GM19467 (cell line): ENCODE measurements around the gene GRIFIN.

ENCODE experiments used
- ATAC-seq: cut with Tn5 transposase; IDR thresholded peaks from one replicate; pipeline ENCODE4 v1.9.1; 2021; ENCODE audit warnings: mild to moderate bottlenecking, moderate library complexity; ENCODE audit not compliant: unreplicated experiment

Gene GRIFIN

DNA sequence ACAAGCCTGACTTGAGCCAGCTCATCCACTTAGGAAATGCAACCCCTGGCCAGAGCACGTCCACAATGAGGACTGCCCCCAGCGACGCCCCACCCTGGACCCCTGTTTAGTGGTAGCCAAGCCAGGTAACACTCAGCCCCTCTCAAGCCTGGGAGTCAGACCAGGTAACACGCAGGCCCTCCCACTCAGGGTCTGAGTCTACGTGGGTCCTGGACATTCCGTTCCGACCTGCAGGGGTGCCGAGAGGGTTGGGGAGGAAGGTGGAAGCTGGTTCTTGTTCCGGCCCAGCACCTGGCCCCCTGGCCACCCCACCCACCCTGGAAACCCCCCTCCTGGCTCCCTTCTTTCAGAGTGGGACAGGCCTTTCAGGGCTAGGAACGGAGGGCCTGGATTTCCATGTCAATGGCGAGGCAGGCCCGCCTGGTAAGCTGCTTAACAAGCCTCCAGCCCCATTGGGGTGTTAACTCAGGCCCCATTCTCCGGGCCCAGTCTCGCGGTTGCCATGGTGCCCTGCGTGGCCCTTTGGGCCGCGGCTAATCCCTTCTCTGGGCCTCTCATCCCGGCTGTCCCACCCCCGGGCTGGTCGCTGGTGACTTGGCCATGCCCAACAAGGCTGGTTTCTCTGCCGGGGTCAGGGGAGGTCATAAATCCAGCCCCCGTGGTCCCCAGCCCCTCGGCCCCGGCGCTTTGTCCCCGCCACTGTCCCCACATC lies 23.7 kb upstream of the GRIFIN start:
- no peak for ATAC-seq

DNA sequence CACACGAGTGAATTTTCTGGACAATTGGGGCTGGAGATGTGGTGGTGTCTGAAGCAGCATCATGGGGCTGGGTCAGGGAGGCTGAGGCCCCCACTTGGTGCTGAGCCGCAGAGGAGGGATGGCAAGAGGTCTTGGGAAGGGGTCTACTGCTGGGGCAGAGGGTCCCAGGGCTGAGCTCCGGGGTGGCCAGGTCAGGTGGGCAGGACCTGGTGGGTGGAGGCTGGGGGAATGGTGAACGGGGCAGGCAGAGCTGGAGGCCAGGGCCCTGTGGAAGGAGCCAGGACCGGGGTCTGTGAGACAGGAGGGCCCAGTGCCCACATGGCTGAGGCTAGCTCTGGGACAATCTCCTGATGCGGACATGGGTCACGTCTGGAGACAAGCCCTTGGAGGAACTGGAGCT lies 23.0 kb upstream of the GRIFIN start:
- no peak for ATAC-seq

DNA sequence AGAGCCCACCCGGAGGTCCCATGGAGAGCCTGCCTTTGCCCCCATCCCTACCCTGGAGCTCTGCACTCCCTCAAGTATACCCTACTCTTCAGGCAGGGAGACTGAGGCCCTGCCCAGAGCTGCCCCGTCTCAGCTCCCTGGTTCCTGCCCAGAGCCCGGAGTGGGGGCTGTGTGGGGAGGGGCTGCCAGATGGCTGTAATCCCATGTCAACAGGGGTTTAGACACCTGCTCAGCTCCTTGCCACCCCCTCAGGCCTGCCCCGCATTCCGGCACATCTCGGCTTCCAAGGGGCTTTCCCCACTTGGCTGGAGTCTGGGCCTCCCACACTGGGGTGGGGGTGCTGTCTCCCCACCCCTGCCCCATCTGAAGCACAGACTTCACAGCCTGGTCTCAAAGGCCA lies 22.5 kb upstream of the GRIFIN start:
- no peak for ATAC-seq

DNA sequence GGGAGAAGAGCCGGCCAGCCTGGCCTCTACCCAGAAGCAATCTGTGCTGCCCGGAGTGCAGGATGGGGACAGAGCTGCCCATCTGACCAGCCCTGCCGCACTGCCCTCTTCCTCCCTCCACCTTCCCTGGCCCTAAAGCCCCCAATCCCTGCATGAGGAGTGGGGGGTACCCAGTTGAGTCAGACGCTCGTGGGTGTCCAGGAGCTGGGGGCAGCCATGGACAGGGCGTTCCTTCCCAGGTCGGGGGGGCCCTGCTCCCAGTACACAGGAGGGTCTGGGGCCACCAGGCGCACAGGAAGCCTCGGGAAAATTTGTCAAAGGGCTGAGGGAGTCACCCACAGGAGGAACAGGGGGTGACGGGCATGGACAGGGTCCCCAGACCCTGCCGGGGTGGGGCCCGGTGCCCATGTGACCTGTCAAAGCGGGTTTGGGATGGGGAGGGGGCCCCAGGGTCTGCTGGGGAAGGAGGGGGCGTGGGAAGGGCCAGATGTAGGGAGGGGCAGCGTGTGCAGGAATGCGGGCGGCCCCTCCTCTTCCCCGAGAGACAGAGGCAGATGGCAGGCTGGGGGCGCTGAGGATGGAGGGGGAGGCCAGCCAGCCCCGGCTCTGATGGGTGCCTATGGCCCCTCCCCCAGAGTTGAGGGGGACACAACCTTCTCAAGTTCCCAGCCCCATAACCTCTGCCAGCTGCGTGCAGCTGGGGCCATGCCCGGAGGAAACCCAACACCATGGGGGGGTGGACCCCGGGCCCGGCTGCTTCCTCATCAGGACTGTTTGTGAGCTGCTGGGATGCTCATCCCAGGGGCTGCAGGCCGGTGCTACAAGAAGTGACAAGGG lies 21.5 kb upstream of the GRIFIN start:
- no peak for ATAC-seq

DNA sequence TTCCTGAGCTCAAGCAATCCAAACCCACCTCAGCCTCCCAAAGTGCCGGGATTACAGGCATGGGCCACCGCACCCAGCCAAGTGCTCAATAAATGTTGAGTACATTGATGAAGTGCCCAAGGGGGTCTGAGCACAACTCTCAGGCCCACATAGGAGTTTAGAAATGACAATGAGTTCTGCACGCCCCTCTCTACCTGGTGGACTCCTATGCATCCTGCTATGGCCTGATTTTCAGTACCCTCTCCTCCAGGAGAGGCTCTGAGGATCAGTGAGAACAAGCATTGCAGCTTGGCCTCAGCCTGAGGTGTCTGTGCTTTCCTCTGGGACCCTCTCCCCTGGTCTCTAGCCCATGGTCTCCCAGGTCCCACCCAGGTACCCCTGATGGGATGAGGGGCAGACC lies 20.9 kb upstream of the GRIFIN start:
- no peak for ATAC-seq

DNA sequence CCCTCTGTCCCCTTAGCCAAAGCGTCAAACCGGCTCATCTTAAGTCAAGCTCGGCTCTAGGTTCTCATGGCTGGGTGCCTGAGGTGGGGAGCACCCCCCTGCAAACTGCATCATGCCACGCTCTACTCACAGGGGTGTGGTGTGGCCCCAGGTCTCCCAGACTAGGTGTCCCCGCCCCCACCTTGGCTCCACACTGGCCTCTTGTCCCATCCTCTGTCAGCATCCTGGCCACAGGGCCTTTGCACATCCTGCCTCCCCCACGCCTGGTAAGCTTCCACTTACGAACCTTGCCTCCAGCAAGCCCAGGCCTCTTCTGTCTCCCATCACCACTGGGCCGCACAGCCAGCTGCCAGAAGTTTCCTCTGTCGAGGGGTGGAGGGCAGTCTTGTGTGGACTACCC lies 20.2 kb upstream of the GRIFIN start:
- ATAC-seq: no peak

DNA sequence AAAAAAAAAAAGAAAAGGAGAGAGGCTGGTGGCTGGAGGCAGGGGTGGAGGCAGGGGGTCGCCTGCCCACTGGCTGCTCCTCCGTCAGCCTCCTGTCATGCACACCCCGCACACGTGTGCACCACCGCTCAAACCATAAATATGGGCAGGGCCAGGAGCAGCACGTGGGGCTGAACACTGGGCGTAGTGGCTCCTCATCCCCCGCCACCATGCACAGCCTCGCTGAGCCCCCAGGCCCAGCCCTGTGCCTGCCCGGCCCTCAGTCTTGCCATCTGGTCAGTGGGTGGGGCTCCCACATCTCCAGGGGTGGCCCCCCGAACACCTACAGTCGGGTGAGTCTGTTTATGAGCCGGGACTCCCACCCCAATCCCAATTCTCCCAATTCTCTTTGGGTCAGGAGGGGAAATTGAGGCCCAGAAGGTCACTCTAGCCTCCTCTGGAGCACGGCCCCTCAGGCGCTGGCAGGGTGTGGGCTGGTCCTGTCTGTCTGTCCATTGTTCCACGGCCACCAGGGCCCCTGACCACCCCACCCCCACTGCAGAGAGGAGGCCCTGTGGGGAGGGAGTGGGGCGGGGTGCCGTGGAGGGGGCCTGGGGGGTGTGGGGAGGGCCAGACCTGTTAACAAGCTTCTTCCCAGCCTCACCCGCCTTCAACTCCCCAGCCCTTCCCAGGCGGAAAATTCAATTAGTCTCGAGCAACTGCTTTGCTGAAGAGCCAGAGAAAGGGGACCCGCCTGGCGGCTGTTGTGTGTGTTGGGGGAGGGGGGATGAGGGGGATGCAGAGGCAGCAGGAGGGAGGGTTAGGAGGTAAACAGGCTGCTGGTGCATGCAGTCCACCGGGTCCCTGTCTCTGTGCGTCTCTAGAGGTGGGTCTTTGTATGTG lies 19.5 kb upstream of the GRIFIN start:
- ATAC-seq: no peak

DNA sequence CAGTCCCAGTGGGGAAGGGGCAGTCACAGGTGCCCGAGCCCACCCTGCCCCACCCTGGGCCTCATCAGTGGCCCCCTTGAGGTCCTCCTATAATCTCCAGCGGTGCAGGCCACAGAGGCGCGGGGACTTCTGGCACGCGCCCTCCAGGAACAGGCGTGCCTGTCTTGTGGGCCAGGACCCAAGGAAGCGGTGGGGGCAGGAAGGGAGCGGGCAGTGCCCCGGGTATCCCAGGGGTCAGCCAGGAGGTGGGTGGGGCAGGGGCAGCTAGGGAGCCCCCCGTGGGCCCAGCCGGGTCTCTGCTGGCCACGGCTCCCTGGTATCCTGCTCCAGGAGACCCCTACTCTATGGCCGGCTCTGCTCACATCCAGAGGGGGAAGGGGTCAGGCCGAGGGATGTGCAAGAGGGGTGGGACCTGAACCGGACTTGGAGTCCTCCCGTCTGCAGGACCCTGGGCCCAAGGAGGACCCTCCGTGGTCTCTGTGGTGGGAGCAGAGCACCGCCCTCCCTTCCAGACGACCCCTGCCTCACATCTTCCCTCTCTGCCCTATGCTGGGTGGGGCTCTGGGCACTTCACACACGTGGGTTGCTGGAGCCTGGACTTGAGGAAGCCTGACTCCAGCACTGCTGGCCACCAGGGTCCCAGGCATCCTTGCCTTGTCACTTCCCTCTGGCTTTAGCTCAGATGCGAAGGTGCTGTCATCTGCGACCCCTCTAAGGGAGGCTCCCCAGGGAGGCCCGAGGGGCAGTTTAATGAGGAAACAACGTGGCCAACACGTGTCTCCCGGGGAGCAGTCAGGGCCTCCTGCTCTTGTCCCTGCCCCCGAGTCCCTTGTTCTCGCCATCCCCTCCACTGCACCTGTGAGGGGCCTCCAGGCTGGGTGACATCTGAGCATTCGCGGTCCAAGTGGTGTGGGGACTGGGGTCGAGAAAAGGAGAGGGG lies 18.3 kb upstream of the GRIFIN start:
- no peak for ATAC-seq

GRCh38 chr7:2493205-2494164 lies 17.3 kb upstream of the GRIFIN start:
- ATAC-seq: no peak

DNA sequence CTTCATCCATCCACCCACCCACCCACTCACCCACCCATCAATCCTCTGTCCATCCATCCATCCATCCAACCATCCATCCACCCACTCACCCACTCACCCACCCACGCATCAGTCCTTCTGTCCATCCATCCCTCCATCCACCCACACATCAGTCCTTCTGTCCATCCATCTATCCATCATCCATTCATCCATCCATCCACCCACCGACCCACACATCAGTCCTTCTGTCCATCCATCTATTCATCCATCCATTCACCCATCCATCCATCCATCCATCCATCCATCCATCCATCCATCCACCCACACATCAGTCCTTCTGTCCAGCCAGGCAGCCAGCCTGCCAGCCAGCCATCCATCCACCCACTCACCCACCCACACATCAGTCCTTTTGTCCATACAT lies 15.8 kb upstream of the GRIFIN start:
- no peak for ATAC-seq

DNA sequence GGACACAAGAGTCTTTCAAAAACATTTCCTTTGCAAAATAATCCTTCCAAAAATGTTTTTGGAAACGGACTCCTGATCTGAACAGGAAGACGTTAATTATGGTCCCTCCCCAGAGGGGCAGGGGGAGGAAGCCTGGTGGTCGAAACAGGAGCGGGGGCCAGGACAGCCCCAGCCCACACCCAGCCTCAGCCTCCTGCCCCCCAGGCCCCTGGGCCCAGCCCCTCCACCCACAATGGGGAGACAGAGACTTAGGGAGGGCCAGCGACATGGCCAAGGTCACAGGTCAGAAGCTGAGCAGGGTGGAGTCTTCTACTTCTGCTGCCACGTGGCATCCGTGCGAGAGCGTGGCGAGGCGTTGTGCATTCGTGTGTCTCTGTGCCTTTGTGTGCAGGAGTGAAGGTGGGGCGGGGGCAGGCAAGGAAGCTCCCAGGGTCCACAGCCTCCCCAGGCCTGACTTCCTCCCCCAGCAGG lies 14.0 kb upstream of the GRIFIN start:
- no peak for ATAC-seq

GRCh38 chr7:2488681-2489080 lies 12.5 kb upstream of the GRIFIN start:
- ATAC-seq: no peak

DNA sequence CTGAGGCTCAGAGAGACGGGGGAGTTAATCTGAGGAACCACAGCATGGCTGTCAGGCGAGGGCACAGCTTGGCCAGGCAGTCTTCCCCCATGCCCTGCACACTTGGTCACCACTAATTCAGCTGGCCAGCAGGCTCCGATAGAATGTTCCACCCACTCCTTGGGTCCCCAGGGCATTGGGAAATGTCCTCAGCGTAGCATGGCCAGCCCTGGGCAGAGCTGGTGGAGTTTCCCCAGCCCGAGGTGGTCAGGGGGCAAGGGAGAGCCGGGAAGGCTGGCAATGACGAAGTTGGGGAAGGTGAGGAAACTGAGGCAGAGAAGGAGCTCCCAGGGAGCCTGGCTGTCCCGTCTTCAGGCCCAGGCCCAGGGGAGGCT lies 12.1 kb upstream of the GRIFIN start:
- ATAC-seq: no peak

- ATAC-seq: no peak
Measured at GRCh38 chr7:2487586-2488271, 11.5 kb upstream of the GRIFIN start.

DNA sequence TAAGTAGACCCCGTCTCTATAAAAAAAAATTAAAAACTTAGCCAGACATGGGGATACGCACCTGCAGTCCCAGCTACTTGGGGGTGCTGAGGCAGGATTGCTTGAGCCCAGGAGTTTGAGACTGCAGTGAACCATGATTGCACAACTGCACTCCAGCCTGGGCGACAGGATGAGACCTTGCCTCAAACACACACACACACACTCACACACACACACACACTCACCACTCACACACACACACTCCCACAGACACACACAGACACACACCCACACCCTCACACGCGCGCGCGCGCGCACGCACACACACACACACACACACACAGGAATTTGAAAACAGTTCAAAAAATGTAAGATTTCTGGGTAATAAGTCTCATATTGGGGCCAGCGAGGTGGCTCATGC lies 8.7 kb upstream of the GRIFIN start:
- ATAC-seq: no peak

GRCh38 chr7:2483494-2483893 lies 7.3 kb upstream of the GRIFIN start:
- ATAC-seq: no peak

- no peak for ATAC-seq
Measured at GRCh38 chr7:2482725-2483451, 6.7 kb upstream of the GRIFIN start.

- no peak for ATAC-seq
Measured at GRCh38 chr7:2481195-2481594, 5.0 kb upstream of the GRIFIN start.
